ENCODE results near the gene DCUN1D2. TPM values are rescaled to one million over a fixed set of nuclear protein-coding genes. Genes with fewer than 3 reads are reported as not detected.

DCUN1D2 gene
- total RNA-seq, 1 donor from 2014 or later = 17.0 TPM

GRCh38 chr13:113537205-113537604, 46.7 kb upstream of the DCUN1D2 start:
- H3K27ac Mint-ChIP-seq (ENCODE audit: unreplicated experiment) = no peak overlapping the region
- no peaks in the 10 kb centered on the region for H3K27me3 Mint-ChIP-seq (ENCODE audit: low read depth)
- H3K4me1 Mint-ChIP-seq (ENCODE audit: low read depth) = no peaks in the 10 kb centered on the region
- peaks cover 4% of the 10 kb centered on the region for H3K9me3 Mint-ChIP-seq (ENCODE audit: low read depth)
- peaks cover 28% of the 10 kb centered on the region for H3K36me3 Mint-ChIP-seq (ENCODE audit: low read depth)
- TF ChIP-seq, protein P1, sequence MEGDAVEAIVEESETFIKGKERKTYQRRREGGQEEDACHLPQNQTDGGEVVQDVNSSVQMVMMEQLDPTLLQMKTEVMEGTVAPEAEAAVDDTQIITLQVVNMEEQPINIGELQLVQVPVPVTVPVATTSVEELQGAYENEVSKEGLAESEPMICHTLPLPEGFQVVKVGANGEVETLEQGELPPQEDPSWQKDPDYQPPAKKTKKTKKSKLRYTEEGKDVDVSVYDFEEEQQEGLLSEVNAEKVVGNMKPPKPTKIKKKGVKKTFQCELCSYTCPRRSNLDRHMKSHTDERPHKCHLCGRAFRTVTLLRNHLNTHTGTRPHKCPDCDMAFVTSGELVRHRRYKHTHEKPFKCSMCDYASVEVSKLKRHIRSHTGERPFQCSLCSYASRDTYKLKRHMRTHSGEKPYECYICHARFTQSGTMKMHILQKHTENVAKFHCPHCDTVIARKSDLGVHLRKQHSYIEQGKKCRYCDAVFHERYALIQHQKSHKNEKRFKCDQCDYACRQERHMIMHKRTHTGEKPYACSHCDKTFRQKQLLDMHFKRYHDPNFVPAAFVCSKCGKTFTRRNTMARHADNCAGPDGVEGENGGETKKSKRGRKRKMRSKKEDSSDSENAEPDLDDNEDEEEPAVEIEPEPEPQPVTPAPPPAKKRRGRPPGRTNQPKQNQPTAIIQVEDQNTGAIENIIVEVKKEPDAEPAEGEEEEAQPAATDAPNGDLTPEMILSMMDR (IDR thresholded peaks at IDR 0.05) = no peak
- peak; percentile 84 for DNase-seq (ENCODE audit: low spot score)
- H3K4me3 Mint-ChIP-seq (ENCODE audit: unreplicated experiment) = no peak overlapping the region

- peaks cover 4% of the 10 kb centered on the region for H3K9me3 Mint-ChIP-seq (ENCODE audit: low read depth)
- no peaks in the 10 kb centered on the region for H3K4me1 Mint-ChIP-seq (ENCODE audit: low read depth)
- DNase-seq (ENCODE audit: low spot score) = peak; percentile 54
- TF ChIP-seq, protein P1 (IDR thresholded peaks at IDR 0.05) = no peak
- H3K27me3 Mint-ChIP-seq (ENCODE audit: low read depth) = no peaks in the 10 kb centered on the region
- H3K4me3 Mint-ChIP-seq (ENCODE audit: unreplicated experiment) = no peak overlapping the region
- peaks cover 33% of the 10 kb centered on the region for H3K36me3 Mint-ChIP-seq (ENCODE audit: low read depth)
- no peak overlapping the region for H3K27ac Mint-ChIP-seq (ENCODE audit: unreplicated experiment)
These were observed 46.1 kb upstream of the DCUN1D2 start for GRCh38 chr13:113536461-113537110.

DNA sequence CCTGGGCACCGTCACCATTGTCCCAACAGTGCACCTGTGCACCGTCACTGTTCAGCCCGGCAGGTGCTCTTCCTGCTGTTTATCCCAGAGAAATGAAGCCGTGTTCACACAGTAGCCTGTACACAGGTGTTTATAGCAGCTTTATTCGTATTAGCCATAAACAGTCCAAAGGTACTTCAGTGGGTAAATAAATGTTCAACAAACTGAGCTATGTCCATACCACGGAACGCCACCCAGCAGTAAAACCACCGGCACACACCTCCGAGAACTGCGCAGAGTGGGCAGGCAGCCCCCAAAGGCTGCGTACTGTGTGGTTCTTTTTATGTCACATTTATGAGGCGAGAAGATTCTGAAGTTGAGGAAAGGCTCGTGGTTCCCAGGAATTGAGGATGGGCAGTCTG, 44.9 kb upstream of the DCUN1D2 start:
- DNase-seq (ENCODE audit: low spot score) = peak; percentile 46
- Mint-ChIP-seq H3K9me3 (ENCODE audit: low read depth) (no peaks in the 10 kb centered on the region), H3K4me1 (ENCODE audit: low read depth) (no peaks in the 10 kb centered on the region), H3K27ac (ENCODE audit: unreplicated experiment) (no peak overlapping the region), H3K27me3 (ENCODE audit: low read depth) (no peaks in the 10 kb centered on the region), H3K4me3 (ENCODE audit: unreplicated experiment) (no peak overlapping the region), H3K36me3 (ENCODE audit: low read depth) (peaks cover 30% of the 10 kb centered on the region)
- TF ChIP-seq, protein P1 (IDR thresholded peaks at IDR 0.05) = no peak

- TF ChIP-seq, protein P1 (IDR thresholded peaks at IDR 0.05) = no peak
- H3K36me3 Mint-ChIP-seq (ENCODE audit: low read depth) = peaks cover 27% of the 10 kb centered on the region
These were observed 43.8 kb upstream of the DCUN1D2 start for GRCh38 chr13:113534236-113534860.

DNA sequence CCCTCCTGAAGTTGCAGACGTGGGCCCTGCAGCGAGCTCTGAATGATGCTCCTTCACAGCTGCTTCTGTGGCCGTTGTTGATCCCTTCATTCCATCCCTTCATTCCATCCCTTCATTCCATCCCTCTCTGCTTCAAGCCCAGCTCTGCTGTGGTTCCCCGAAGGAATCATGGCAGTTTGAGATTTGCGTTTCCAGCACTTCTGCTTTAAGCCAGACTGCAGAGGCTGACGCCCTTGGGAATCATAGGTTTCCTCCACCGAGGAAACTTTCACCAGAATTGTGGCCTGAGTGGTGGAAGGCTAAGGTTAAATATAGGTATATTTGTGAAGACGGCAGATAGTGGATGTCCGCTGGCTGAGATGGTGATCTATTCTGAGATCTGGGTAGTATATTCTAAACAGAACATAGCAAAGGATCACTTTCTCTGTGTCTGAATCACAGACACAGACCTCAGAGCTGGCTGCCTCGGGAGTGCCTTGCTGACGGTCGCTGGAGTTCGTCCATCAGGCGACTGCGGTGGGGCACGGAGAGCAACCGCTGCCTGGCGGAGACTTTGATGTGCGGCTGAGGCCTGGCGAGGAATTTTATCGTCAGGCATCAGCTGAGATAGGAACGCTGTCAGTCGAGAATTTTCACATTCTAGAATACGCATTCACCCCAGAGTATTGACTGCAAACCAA, 42.8 kb upstream of the DCUN1D2 start:
- Mint-ChIP-seq H3K4me3 (ENCODE audit: unreplicated experiment) (no peak overlapping the region), H3K36me3 (ENCODE audit: low read depth) (peaks cover 33% of the 10 kb centered on the region), H3K27me3 (ENCODE audit: low read depth) (no peaks in the 10 kb centered on the region), H3K27ac (ENCODE audit: unreplicated experiment) (no peak overlapping the region), H3K9me3 (ENCODE audit: low read depth) (no peaks in the 10 kb centered on the region), H3K4me1 (ENCODE audit: low read depth) (no peaks in the 10 kb centered on the region)
- TF ChIP-seq, protein P1 (IDR thresholded peaks at IDR 0.05) = no peak
- no peak for DNase-seq (ENCODE audit: low spot score)

More at GRCh38 chr13:113534236-113534860, 43.8 kb upstream of the DCUN1D2 start:
- no peak for DNase-seq (ENCODE audit: low spot score)
- Mint-ChIP-seq H3K4me1 (ENCODE audit: low read depth) (no peaks in the 10 kb centered on the region), H3K27me3 (ENCODE audit: low read depth) (no peaks in the 10 kb centered on the region), H3K27ac (ENCODE audit: unreplicated experiment) (no peak overlapping the region), H3K4me3 (ENCODE audit: unreplicated experiment) (no peak overlapping the region), H3K9me3 (ENCODE audit: low read depth) (no peaks in the 10 kb centered on the region)

Data from chondrocyte (in vitro differentiated cells).